Measurements from ENCODE around the gene KIAA1549. TPM values are rescaled to one million over a fixed set of nuclear protein-coding genes. Genes with fewer than 3 reads are reported as not detected.

The KIAA1549 gene
- total and polyA plus RNA-seq, 9 of the 15 experiments (the other 6 are each of a cell fraction or from before 2014, with no cell fraction given), result 0.01 to 0.29 (median 0.07) TPM

DNA sequence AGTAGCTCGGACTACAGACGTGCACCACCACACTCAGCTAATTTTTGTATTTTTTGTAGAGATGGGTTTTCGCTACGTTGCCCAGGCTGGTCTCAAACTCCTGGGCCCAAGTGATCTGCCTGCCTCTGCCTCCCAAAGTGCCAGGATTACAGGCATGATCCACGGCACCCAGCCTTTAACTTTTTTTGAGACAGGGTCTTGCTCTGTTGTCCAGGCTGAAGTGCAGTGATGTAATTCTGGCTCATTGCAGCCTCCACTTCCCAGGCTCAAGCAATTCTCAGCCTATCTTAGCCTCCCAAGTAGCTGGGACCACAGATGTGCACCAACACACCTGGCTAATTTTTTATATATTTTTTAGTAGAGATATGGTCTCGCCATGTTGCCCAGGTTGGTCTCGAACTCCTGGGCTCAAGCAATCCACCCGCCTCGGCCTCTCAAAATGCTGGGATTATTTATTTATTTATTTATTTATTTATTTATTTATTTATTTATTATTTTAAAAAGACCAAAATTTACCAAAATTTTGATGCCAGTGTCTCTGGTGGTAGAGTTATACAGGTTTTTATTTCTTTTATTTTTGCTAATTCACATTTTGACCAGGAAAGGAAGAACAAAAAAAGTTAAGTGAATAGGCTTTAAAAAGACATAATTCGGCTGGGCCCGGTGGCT is 158.2 kb downstream of the KIAA1549 start:
- CTCF ChIA-PET (ENCODE audit: low intra/inter-chr PET ratio), result no interaction called here
- Histone ChIP-seq H3K4me2 (ENCODE audit: insufficient read depth, low read length) (no peak overlapping the region), H4K20me1 (replicated peaks; ENCODE audit: control insufficient read depth, insufficient read depth, low read length) (no peaks in the 10 kb centered on the region), H3K9ac (ENCODE audit: insufficient read depth in 1 of 2, low read depth in 2 of 2, low read length in 2 of 2) (no peak overlapping the region), H3K9me1 (ENCODE audit: control insufficient read depth, insufficient read depth, low read length) (no peaks in the 10 kb centered on the region), H3K9me3 (replicated peaks; ENCODE audit: control insufficient read depth, insufficient read depth, low read depth, low read length) (no peaks in the 10 kb centered on the region), H3K79me2 (ENCODE audit: control insufficient read depth, insufficient read depth, low read length) (no peaks in the 10 kb centered on the region), H3K4me3 (no peak overlapping the region), H3K27me3 (ENCODE audit: control insufficient read depth in 2 of 2, insufficient read depth in 2 of 2, low read length in 2 of 2) (peaks cover 16 to 26% of the 10 kb centered on the region in 2 experiments), H3K36me3 (ENCODE audit: control insufficient read depth, insufficient read depth, low read length) (no peaks in the 10 kb centered on the region), H2AFZ (ENCODE audit: low read depth, low read length) (no peak overlapping the region), H3K4me1 (replicated peaks in 1 of 2; ENCODE audit: control insufficient read depth in 2 of 2, insufficient read depth in 2 of 2, low read length in 2 of 2) (no peaks in the 10 kb centered on the region), H3K27ac (ENCODE audit: extremely low read depth, low read depth, low read length) (no peak overlapping the region)
- TF ChIP-seq KLF1 (tag; IDR thresholded peaks at IDR 0.05) (no peak), RBM15 (IDR thresholded peaks at IDR 0.05; ENCODE audit: insufficient read depth, low read length) (no peak), ZNF121 (CRISPR knock-in tag; conservative IDR thresholded peaks at IDR 0.05) (peak; percentile 82), NUFIP1 (IDR thresholded peaks at IDR 0.05; ENCODE audit: partially characterized antibody) (no peak), CGGBP1 (CRISPR knock-in tag; IDR thresholded peaks at IDR 0.05) (no peak), ZBTB9 (CRISPR knock-in tag; IDR thresholded peaks at IDR 0.05) (no peak), MCM7 (IDR thresholded peaks at IDR 0.05) (no peak), ZC3H11A (IDR thresholded peaks at IDR 0.05; ENCODE audit: low read depth, low read length) (peak; percentile 48; the same call in 1 of the 2 replicates), CEBPG (CRISPR knock-in tag; IDR thresholded peaks at IDR 0.05) (no peak), CEBPG (tag; conservative IDR thresholded peaks at IDR 0.05 in 1 of 2, IDR thresholded peaks at IDR 0.05 in 1 of 2) (no peak), TCF7 (IDR thresholded peaks at IDR 0.05; ENCODE audit: borderline replicate concordance) (no peak), NCOA4 (IDR thresholded peaks at IDR 0.05; ENCODE audit: partially characterized antibody) (no peak), JUN (IDR thresholded peaks at IDR 0.05; ENCODE audit: borderline replicate concordance, low read depth, low read length) (no peak), JUN (CRISPR knock-in tag; IDR thresholded peaks at IDR 0.05; ENCODE audit: borderline replicate concordance) (no peak), JUNB (CRISPR knock-in tag; conservative IDR thresholded peaks at IDR 0.05) (no peak)
- TF ChIP-seq, protein P1, sequence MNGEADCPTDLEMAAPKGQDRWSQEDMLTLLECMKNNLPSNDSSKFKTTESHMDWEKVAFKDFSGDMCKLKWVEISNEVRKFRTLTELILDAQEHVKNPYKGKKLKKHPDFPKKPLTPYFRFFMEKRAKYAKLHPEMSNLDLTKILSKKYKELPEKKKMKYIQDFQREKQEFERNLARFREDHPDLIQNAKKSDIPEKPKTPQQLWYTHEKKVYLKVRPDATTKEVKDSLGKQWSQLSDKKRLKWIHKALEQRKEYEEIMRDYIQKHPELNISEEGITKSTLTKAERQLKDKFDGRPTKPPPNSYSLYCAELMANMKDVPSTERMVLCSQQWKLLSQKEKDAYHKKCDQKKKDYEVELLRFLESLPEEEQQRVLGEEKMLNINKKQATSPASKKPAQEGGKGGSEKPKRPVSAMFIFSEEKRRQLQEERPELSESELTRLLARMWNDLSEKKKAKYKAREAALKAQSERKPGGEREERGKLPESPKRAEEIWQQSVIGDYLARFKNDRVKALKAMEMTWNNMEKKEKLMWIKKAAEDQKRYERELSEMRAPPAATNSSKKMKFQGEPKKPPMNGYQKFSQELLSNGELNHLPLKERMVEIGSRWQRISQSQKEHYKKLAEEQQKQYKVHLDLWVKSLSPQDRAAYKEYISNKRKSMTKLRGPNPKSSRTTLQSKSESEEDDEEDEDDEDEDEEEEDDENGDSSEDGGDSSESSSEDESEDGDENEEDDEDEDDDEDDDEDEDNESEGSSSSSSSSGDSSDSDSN (IDR thresholded peaks at IDR 0.05; ENCODE audit: borderline replicate concordance in 1 of 2, low read depth in 2 of 2, low read length in 2 of 2), result no peak
- TF ChIP-seq, protein P2, sequence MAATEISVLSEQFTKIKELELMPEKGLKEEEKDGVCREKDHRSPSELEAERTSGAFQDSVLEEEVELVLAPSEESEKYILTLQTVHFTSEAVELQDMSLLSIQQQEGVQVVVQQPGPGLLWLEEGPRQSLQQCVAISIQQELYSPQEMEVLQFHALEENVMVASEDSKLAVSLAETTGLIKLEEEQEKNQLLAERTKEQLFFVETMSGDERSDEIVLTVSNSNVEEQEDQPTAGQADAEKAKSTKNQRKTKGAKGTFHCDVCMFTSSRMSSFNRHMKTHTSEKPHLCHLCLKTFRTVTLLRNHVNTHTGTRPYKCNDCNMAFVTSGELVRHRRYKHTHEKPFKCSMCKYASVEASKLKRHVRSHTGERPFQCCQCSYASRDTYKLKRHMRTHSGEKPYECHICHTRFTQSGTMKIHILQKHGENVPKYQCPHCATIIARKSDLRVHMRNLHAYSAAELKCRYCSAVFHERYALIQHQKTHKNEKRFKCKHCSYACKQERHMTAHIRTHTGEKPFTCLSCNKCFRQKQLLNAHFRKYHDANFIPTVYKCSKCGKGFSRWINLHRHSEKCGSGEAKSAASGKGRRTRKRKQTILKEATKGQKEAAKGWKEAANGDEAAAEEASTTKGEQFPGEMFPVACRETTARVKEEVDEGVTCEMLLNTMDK (IDR thresholded peaks at IDR 0.05; ENCODE audit: borderline replicate concordance, insufficient read depth, low read depth, low read length, poor library complexity, severe bottlenecking), result no peak
- WGBS (ENCODE audit: insufficient coverage, low coverage, missing lambda C conversion rate), result 3% methylated on average over 11 of the region's 11 CpGs
- in situ Hi-C loops (cut with MboI), result no loop called here
- no peak for ATAC-seq
- no peak for FAIRE-seq
- no TSS peak for BruUV-seq (replicated peaks)
- intact Hi-C loops (cut with micrococcal nuclease), result no loop called here
- DNase-seq (ENCODE audit: extremely low read depth in 1 of 4, low spot score in 3 of 4), result no peak
- POLR2A ChIA-PET, result no interaction called here
